Glutamatergic neuron (in vitro differentiated cells): ENCODE results near the gene BORCS5. TPM values are rescaled to one million over a fixed set of nuclear protein-coding genes. Genes with fewer than 3 reads are reported as not detected.

ENCODE experiments used
- DNase-seq: peaks from one replicate; pipeline ENCODE4 v3.0.0; 2022
- H3K27ac Mint-ChIP-seq: one replicate; pipeline ENCODE4 v1.8.0; 2020; ENCODE audit warnings: mild to moderate bottlenecking, mixed read lengths, inconsistent platforms; ENCODE audit not compliant: unreplicated experiment
- H3K27me3 Mint-ChIP-seq: one replicate; pipeline ENCODE4 v1.8.0; 2020; ENCODE audit warnings: mild to moderate bottlenecking, moderate library complexity, mixed read lengths, inconsistent platforms; ENCODE audit not compliant: unreplicated experiment
- H3K36me3 Mint-ChIP-seq: one replicate; pipeline ENCODE4 v1.8.0; 2020; ENCODE audit warnings: mild to moderate bottlenecking, mixed read lengths, inconsistent platforms; ENCODE audit not compliant: unreplicated experiment
- H3K4me1 Mint-ChIP-seq: one replicate; pipeline ENCODE4 v1.8.0; 2020; ENCODE audit warnings: mild to moderate bottlenecking, low read depth, mixed read lengths, inconsistent platforms; ENCODE audit not compliant: unreplicated experiment
- H3K4me3 Mint-ChIP-seq: one replicate; pipeline ENCODE4 v1.8.0; 2020; ENCODE audit warnings: mild to moderate bottlenecking, mixed read lengths, inconsistent platforms; ENCODE audit not compliant: unreplicated experiment
- H3K9me3 Mint-ChIP-seq: one replicate; pipeline ENCODE4 v1.8.0; 2020; ENCODE audit warnings: mild to moderate bottlenecking, moderate library complexity, mixed read lengths, inconsistent platforms; ENCODE audit not compliant: unreplicated experiment
- CTCF ChIP-seq: fragments of 200-600 bp; sonication (generic); IDR thresholded peaks from one replicate; pipeline ENCODE4 v1.5.0; 2021; ENCODE audit not compliant: partially characterized antibody, unreplicated experiment
- total RNA-seq: library from RNA; stranded (reverse); fragmentation: NEBNext Ultra II Directional; extraction: Animal tissue kit (Norgen Biotek cat#: 25700); gene quantifications from one replicate; pipeline ENCODE4 v1.2.1, GENCODE V29; 2021; ENCODE audit not compliant: unreplicated experiment

Gene BORCS5
- total RNA-seq, 1 donor from 2014 or later, result 30.2 TPM

- no peak for DNase-seq
- no peak for TF ChIP-seq CTCF
- no peak overlapping the region for H3K4me3 Mint-ChIP-seq
- H3K9me3 Mint-ChIP-seq, result peaks cover 7% of the 10 kb centered on the region
- H3K4me1 Mint-ChIP-seq, result no peaks in the 10 kb centered on the region
- peak overlapping the region; percentile 2 for H3K27ac Mint-ChIP-seq
- peaks cover 3% of the 10 kb centered on the region for H3K27me3 Mint-ChIP-seq
- peaks cover 29% of the 10 kb centered on the region for H3K36me3 Mint-ChIP-seq
Measured at GRCh38 chr12:12473223-12473622, 116.3 kb downstream of the BORCS5 start.

- H3K36me3 Mint-ChIP-seq, result peaks cover 23% of the 10 kb centered on the region
- H3K27ac Mint-ChIP-seq, result no peak overlapping the region
Measured at GRCh38 chr12:12474471-12474928, 117.6 kb downstream of the BORCS5 start.

DNA sequence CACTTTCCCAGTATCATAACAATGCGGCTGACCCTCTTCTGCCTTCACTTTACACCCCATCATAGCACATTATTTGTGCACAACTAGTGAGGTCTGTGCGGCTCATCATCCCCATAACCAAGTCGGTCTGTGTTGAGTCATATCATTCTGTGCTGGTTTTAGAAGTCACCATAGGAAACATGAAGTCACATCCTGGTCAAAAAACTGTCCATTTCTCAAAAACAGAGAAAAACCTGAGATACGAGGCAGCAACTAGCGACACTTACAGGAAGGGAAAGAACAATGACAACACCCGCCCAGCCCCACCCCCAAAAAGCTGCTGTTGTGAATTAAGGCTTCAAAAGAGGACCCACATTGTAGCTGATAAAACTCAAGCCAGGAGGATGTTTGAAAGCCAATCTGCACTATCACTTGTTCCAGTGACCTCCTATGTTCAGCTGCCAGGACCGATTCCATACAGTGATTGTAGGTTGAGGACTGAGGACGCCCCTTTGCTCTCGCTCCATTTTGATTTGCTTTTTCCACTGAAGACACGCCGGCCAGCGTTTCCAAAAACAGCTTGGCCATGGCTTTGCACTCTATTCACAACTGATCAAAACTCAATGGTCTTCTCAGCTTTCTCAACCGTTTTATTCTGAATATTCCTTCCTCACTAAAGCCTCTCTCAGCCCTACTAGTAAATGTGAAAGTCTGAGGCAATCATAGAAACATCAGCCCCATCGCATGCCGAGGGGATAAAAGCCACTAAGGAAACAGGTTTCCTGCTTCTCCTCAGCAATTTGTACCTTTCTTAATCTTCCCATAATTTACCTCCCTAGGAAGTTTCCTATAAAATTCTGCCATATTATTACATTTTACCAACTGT lies 118.3 kb downstream of the BORCS5 start:
- Mint-ChIP-seq H3K36me3 (peaks cover 18% of the 10 kb centered on the region), H3K4me3 (no peak overlapping the region), H3K9me3 (peaks cover 7% of the 10 kb centered on the region), H3K27ac (no peak overlapping the region), H3K27me3 (peaks cover 3% of the 10 kb centered on the region), H3K4me1 (no peaks in the 10 kb centered on the region)
- no peak for DNase-seq
- no peak for TF ChIP-seq CTCF

More at GRCh38 chr12:12474471-12474928, 117.6 kb downstream of the BORCS5 start:
- Mint-ChIP-seq H3K4me3 (no peak overlapping the region), H3K4me1 (no peaks in the 10 kb centered on the region), H3K9me3 (peaks cover 7% of the 10 kb centered on the region), H3K27me3 (peaks cover 3% of the 10 kb centered on the region)
- DNase-seq, result no peak
- TF ChIP-seq CTCF, result no peak

DNA sequence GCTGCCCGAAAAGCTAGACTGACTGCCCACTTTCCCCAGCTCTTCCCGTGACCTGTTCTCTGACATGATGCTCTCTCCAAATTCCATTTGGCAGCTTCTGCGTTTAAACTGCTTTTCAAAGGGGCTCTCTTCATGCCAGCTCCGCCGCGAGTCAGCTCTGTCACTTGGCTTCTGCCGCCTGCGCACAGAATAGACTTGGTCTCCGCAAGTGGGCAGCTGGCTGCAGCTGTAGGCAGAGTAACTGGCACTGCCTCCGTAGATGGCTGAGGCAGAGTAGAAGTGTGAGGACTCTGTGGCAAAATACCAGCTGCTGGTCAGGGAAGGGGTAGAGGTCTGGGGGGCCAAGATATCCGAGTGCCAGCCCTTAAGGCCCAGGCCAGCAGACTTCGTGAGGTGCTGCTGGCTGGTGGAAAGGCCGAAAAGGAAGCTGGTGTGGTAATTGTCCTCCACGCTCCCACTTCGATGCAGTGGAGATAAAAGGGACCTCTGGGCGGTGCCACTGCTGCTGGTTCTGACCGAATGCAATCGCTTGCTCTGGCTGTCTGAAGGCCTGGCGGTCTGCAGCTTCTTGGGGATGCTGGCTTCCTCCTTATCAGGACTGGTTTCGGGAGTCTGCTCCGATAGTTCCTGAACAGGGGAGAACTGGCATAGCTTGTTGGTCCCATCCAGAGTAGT lies 120.1 kb downstream of the BORCS5 start:
- no peak for DNase-seq
- H3K36me3 Mint-ChIP-seq, result peaks cover 9% of the 10 kb centered on the region
- TF ChIP-seq CTCF, result no peak
- H3K27ac Mint-ChIP-seq, result no peak overlapping the region
- H3K4me1 Mint-ChIP-seq, result no peaks in the 10 kb centered on the region
- no peak overlapping the region for H3K4me3 Mint-ChIP-seq
- H3K9me3 Mint-ChIP-seq, result peaks cover 7% of the 10 kb centered on the region
- peaks cover 3% of the 10 kb centered on the region for H3K27me3 Mint-ChIP-seq

- DNase-seq, result no peak
- Mint-ChIP-seq H3K4me3 (no peak overlapping the region), H3K27me3 (peaks cover 3% of the 10 kb centered on the region), H3K4me1 (no peaks in the 10 kb centered on the region), H3K9me3 (peaks cover 7% of the 10 kb centered on the region), H3K36me3 (peaks cover 9% of the 10 kb centered on the region), H3K27ac (no peak overlapping the region)
- no peak for TF ChIP-seq CTCF
Measured at GRCh38 chr12:12477532-12477890, 120.6 kb downstream of the BORCS5 start.
